IMR-90 (cell line): Measurements from ENCODE around the gene TAB2. TPM values are rescaled to one million over a fixed set of nuclear protein-coding genes. Genes with fewer than 3 reads are reported as not detected.

ENCODE experiments used
- ATAC-seq: fragments of 200-7000 bp; cut with Tn5 transposase; 2 replicates; pipeline ENCODE4 v1.9.1; 2020; ENCODE audit warnings: low read depth, mild to moderate bottlenecking, moderate library complexity
- BruUV-seq: library from RNA; stranded (reverse); fragments of 400-500 nt; replicated peaks from 2 replicates; lab custom pipeline; 2021; lab: Mats Ljungman, UMichigan
- CTCF ChIA-PET: fragments of 300-600 bp; formaldehyde crosslinking; extraction: SDS; loops from one replicate; lab custom pipeline; 2021; ENCODE audit warnings: antibody characterized with exemption; lab: Yijun Ruan, JAX
- POLR2A ChIA-PET: fragments of 300-600 bp; sonication (Branson Sonifier 250); formaldehyde crosslinking; loops from one replicate; lab custom pipeline; 2022; ENCODE audit warnings: antibody characterized with exemption; ENCODE audit not compliant: unreplicated experiment; lab: Charles Lee
- DNase-seq: peaks from one replicate; pipeline ENCODE4 v3.0.0; 2013
- H2AFZ ChIP-seq: replicated peaks from 2 replicates; pipeline ENCODE3; 2013; ENCODE audit warnings: low read length, mild to moderate bottlenecking; ENCODE audit not compliant: poor library complexity
- H2AK5ac ChIP-seq: 2 replicates; pipeline ENCODE4 v1.6.1; 2013; ENCODE audit warnings: low read depth, low read length, inconsistent platforms
- H2AK9ac ChIP-seq: replicated peaks from 2 replicates; pipeline ENCODE3; 2013; ENCODE audit warnings: mild to moderate bottlenecking, low read depth, low read length, moderate library complexity; ENCODE audit not compliant: poor library complexity
- H2BK120ac ChIP-seq: 2 replicates; pipeline ENCODE4 v1.6.1; 2013; ENCODE audit warnings: low read depth, low read length, inconsistent platforms
- H2BK15ac ChIP-seq: 3 replicates; pipeline ENCODE4 v1.6.1; 2013; ENCODE audit warnings: low read depth, low read length, inconsistent platforms
- H2BK20ac ChIP-seq: 2 replicates; pipeline ENCODE4 v1.6.1; 2013; ENCODE audit warnings: low read depth, mild to moderate bottlenecking, inconsistent platforms, low read length, moderate library complexity
- H2BK5ac ChIP-seq: 2 replicates; pipeline ENCODE4 v1.6.1; 2013; ENCODE audit warnings: mild to moderate bottlenecking, low read depth, low read length, inconsistent platforms; ENCODE audit not compliant: poor library complexity, severe bottlenecking
- H3K14ac ChIP-seq: replicated peaks from 2 replicates; pipeline ENCODE4 v1.6.1; 2013; ENCODE audit warnings: low read depth, low read length, inconsistent platforms
- H3K18ac ChIP-seq: 2 replicates; pipeline ENCODE4 v1.6.1; 2013; ENCODE audit warnings: low read depth, low read length, control low read depth
- H3K23ac ChIP-seq: 2 replicates; pipeline ENCODE4 v1.6.1; 2013; ENCODE audit warnings: low read depth, low read length, inconsistent platforms
- H3K27ac ChIP-seq: 2 replicates; pipeline ENCODE4 v1.5.1; 2013; ENCODE audit warnings: mild to moderate bottlenecking, control low read depth, low read length; ENCODE audit not compliant: insufficient read depth
- H3K27me3 ChIP-seq: 2 replicates; pipeline ENCODE4 v1.6.1; 2013; ENCODE audit warnings: low read length; ENCODE audit not compliant: control insufficient read depth, insufficient read depth
- H3K36me3 ChIP-seq: 2 replicates; pipeline ENCODE4 v1.6.1; 2013; ENCODE audit warnings: low read length, mixed read lengths; ENCODE audit not compliant: control insufficient read depth, insufficient read depth
- H3K4ac ChIP-seq: 2 replicates; pipeline ENCODE4 v1.6.1; 2013; ENCODE audit warnings: low read depth, low read length, inconsistent platforms
- H3K4me1 ChIP-seq: 2 replicates; pipeline ENCODE4 v1.6.1; 2013; ENCODE audit warnings: low read length, mixed read lengths; ENCODE audit not compliant: control insufficient read depth, insufficient read depth
- H3K4me2 ChIP-seq: 2 replicates; pipeline ENCODE4 v1.6.1; 2013; ENCODE audit warnings: low read depth, mild to moderate bottlenecking, control low read depth, low read length, moderate library complexity
- H3K4me3 ChIP-seq: 2 replicates; pipeline ENCODE4 v1.5.1; 2013; ENCODE audit warnings: low read depth, mild to moderate bottlenecking, control low read depth, low read length, moderate library complexity; ENCODE audit not compliant: insufficient read depth
- H3K56ac ChIP-seq: 2 replicates; pipeline ENCODE4 v1.6.1; 2013; ENCODE audit warnings: low read length, inconsistent platforms; ENCODE audit not compliant: insufficient read depth; ENCODE audit errors: extremely low read depth
- H3K79me1 ChIP-seq, 2 experiments: 2 replicates each; pipeline ENCODE4 v1.6.1; 2013; ENCODE audit warnings: low read length in 2 of 2, inconsistent platforms in 1 of 2, low read depth in 1 of 2
- H3K9ac ChIP-seq: 2 replicates; pipeline ENCODE4 v1.6.1; 2013; ENCODE audit warnings: low read depth, low read length, control low read depth
- H3K9me1 ChIP-seq: 2 replicates; pipeline ENCODE4 v1.6.1; 2013; ENCODE audit warnings: low read length, inconsistent platforms; ENCODE audit not compliant: insufficient read depth
- H3K9me3 ChIP-seq: 2 replicates; pipeline ENCODE4 v1.6.1; 2013; ENCODE audit warnings: low read length; ENCODE audit not compliant: control insufficient read depth, insufficient read depth
- H4K20me1 ChIP-seq: 2 replicates; pipeline ENCODE4 v1.6.1; 2013; ENCODE audit warnings: low read length, inconsistent platforms; ENCODE audit not compliant: insufficient read depth
- H4K5ac ChIP-seq: 2 replicates; pipeline ENCODE4 v1.6.1; 2013; ENCODE audit warnings: mild to moderate bottlenecking, low read depth, low read length, control low read depth
- H4K8ac ChIP-seq, 2 experiments: 2 replicates each; pipeline ENCODE4 v1.6.1; 2013; ENCODE audit warnings: low read depth in 2 of 2, low read length in 2 of 2, control low read depth in 1 of 2, inconsistent platforms in 1 of 2
- H4K91ac ChIP-seq: 2 replicates; pipeline ENCODE4 v1.6.1; 2013; ENCODE audit warnings: low read depth, low read length, inconsistent platforms; ENCODE audit not compliant: insufficient read depth
- BHLHE40 ChIP-seq: fragments of 150-350 bp; IDR thresholded peaks from 2 replicates; pipeline ENCODE4 v1.6.1; 2016; ENCODE audit warnings: mild to moderate bottlenecking, low read depth, low read length
- CEBPB ChIP-seq: IDR thresholded peaks from 2 replicates; pipeline ENCODE4 v1.6.1; 2012; ENCODE audit warnings: low read depth, low read length, improper control_type of control experiment
- CHD1 ChIP-seq: IDR thresholded peaks from 2 replicates; pipeline ENCODE4 v1.6.1; 2012; ENCODE audit warnings: low read depth, low read length, improper control_type of control experiment
- CTCF ChIP-seq: conservative IDR thresholded peaks from 2 replicates; pipeline ENCODE4 v1.5.1; 2012; ENCODE audit warnings: mild to moderate bottlenecking, low read depth, low read length, improper control_type of control experiment
- MAZ ChIP-seq: IDR thresholded peaks from 2 replicates; pipeline ENCODE4 v1.6.1; 2012; ENCODE audit warnings: low read depth, mild to moderate bottlenecking, low read length, improper control_type of control experiment, moderate library complexity, borderline replicate concordance
- MXI1 ChIP-seq: IDR thresholded peaks from 2 replicates; pipeline ENCODE4 v1.6.1; 2012; ENCODE audit warnings: low read depth, mild to moderate bottlenecking, low read length, moderate library complexity, borderline replicate concordance
- NFE2L2 ChIP-seq: fragments of 150-350 bp; IDR thresholded peaks from 2 replicates; pipeline ENCODE4 v1.6.1; 2016; ENCODE audit warnings: low read depth, mild to moderate bottlenecking, low read length
- POLR2A ChIP-seq: IDR thresholded peaks from 2 replicates; pipeline ENCODE4 v1.6.1; 2012; ENCODE audit warnings: mild to moderate bottlenecking, low read depth, low read length
- RAD21 ChIP-seq: IDR thresholded peaks from 2 replicates; pipeline ENCODE4 v1.6.1; 2012; ENCODE audit warnings: low read length, improper control_type of control experiment
- RCOR1 ChIP-seq: IDR thresholded peaks from 2 replicates; pipeline ENCODE4 v1.6.1; 2012; ENCODE audit warnings: mild to moderate bottlenecking, low read length, improper control_type of control experiment; ENCODE audit not compliant: insufficient replicate concordance
- RFX5 ChIP-seq: IDR thresholded peaks from 2 replicates; pipeline ENCODE4 v1.8.0; 2012; ENCODE audit warnings: low read depth, mild to moderate bottlenecking, low read length, moderate library complexity
- SMC3 ChIP-seq: fragments of 150-350 bp; IDR thresholded peaks from 2 replicates; pipeline ENCODE4 v1.6.1; 2016; ENCODE audit warnings: low read depth, mild to moderate bottlenecking, antibody characterized with exemption, low read length, moderate library complexity
- USF2 ChIP-seq: fragments of 150-350 bp; IDR thresholded peaks from 2 replicates; pipeline ENCODE4 v1.6.1; 2017; ENCODE audit warnings: mild to moderate bottlenecking, antibody characterized with exemption, low read length, low read depth
- WGBS, 2 experiments: methylation state at CpG; one replicate each; pipeline versions ENCODE4 v1.1.5 to v1.1.7; 2013; ENCODE audit warnings: missing lambda C conversion rate in 2 of 2; ENCODE audit not compliant: insufficient read length in 1 of 2; ENCODE audit errors: extremely low coverage in 2 of 2; 5-methylcytosine and 5-hydroxymethylcytosine counted together
- dilution Hi-C: fragments of 300-500 bp; cut with HindIII; formaldehyde crosslinking; loops from one replicate; pipeline ENCODE4 v1.14.3; 2018; ENCODE audit warnings: low sequenced_read_pairs; ENCODE audit not compliant: unreplicated experiment
- in situ Hi-C: fragments of 300-500 bp; cut with MboI; formaldehyde crosslinking; loops from 3 replicates; pipeline ENCODE4 v1.14.3; 2019; ENCODE audit warnings: low sequenced_read_pairs, inconsistent platforms, mixed read lengths
- intact Hi-C: fragments of 100-400 bp; cut with micrococcal nuclease; formaldehyde crosslinking; loops from 2 replicates; pipeline ENCODE4 v1.10.0; 2022
- polyA plus RNA-seq, 3 experiments: library from polyadenylated mRNA; depleted of rRNA; stranded (reverse); fragments of >200 nt; gene quantifications; 2 replicates each; pipeline ENCODE4 v1.2.3, GENCODE V29; 2012; ENCODE audit warnings: low replicate concordance in 1 of 3
- total RNA-seq: library from RNA; depleted of rRNA; stranded (reverse); fragments of >200 nt; gene quantifications from 2 replicates; pipeline ENCODE4 v1.2.3, GENCODE V29; 2012

TAB2 gene
- total and polyA plus RNA-seq, 2 of the 4 experiments (the other 2 are of a cell fraction) = 20.8 to 25.3 TPM

- no peak overlapping the region for H4K8ac ChIP-seq
- no peak overlapping the region for H3K27ac ChIP-seq
- H3K9me3 ChIP-seq = no peaks in the 10 kb centered on the region
- no TSS peak for BruUV-seq
- CTCF ChIA-PET = no interaction called here
- no peak overlapping the region for H2BK15ac ChIP-seq
- no peak overlapping the region for H4K5ac ChIP-seq
- in situ Hi-C loops (no loop called here), intact Hi-C loops (no loop called here), dilution Hi-C loops (no loop called here)
- H3K79me1 ChIP-seq = no peaks in the 10 kb centered on the region
- WGBS, 2 experiments = no CpG with 5 or more reads among the region's 7 CpGs
- H3K27me3 ChIP-seq = no peaks in the 10 kb centered on the region
- H3K4me1 ChIP-seq = peaks cover 14% of the 10 kb centered on the region
- no peak for TF ChIP-seq POLR2A
- TF ChIP-seq RAD21 = no peak
- TF ChIP-seq BHLHE40 = no peak
- no peak for TF ChIP-seq RCOR1
- TF ChIP-seq CHD1 = no peak
- no peak for TF ChIP-seq USF2
- TF ChIP-seq NFE2L2 = no peak
- TF ChIP-seq SMC3 = no peak
- no peak for TF ChIP-seq MAZ
- TF ChIP-seq RFX5 = no peak
- TF ChIP-seq CTCF = no peak
- TF ChIP-seq CEBPB = no peak
- TF ChIP-seq MXI1 = no peak
- no peak overlapping the region for H2BK20ac ChIP-seq
- no peak overlapping the region for H2AK9ac ChIP-seq
- POLR2A ChIA-PET = no interaction called here
- DNase-seq = peak; percentile 59
- H3K18ac ChIP-seq = no peak overlapping the region
- H2BK120ac ChIP-seq = no peak overlapping the region
- no peaks in the 10 kb centered on the region for H4K20me1 ChIP-seq
- H2AFZ ChIP-seq = no peak overlapping the region
- H3K56ac ChIP-seq = no peak overlapping the region
- H3K4me2 ChIP-seq = no peak overlapping the region
- no peak overlapping the region for H3K4ac ChIP-seq
- H3K23ac ChIP-seq = no peak overlapping the region
- ATAC-seq = peak; percentile 30
- no peak overlapping the region for H3K4me3 ChIP-seq
- H3K9ac ChIP-seq = no peak overlapping the region
- no peak overlapping the region for H2AK5ac ChIP-seq
- H2BK5ac ChIP-seq = no peak overlapping the region
- H4K91ac ChIP-seq = no peak overlapping the region
- peaks cover 3% of the 10 kb centered on the region; the same call in 1 of the 2 replicates for H3K9me1 ChIP-seq
- no peaks in the 10 kb centered on the region for H3K36me3 ChIP-seq
- 0 out of 2 replicates have a peak overlapping the region, but pooled peaks have one; percentile 45 for H3K14ac ChIP-seq
Observed at GRCh38 chr6:149457316-149457884, 139.9 kb downstream of the TAB2 start.
